GM23338 (cell line): Measurements from ENCODE around the gene TRPM7. TPM values are rescaled to one million over a fixed set of nuclear protein-coding genes. Genes with fewer than 3 reads are reported as not detected.

Experiments
- ATAC-seq: fragments of 200-7000 bp; cut with Tn5 transposase; 3 replicates; pipeline ENCODE4 v1.9.1; 2020
- DNase-seq: peaks from one replicate; pipeline ENCODE4 v3.0.0-alpha.2; 2015; ENCODE audit warnings: low spot score
- H2AFZ ChIP-seq: fragments of 200-600 bp; sonication (generic); 2 replicates; pipeline ENCODE4 v1.8.0; 2016; ENCODE audit warnings: antibody characterized with exemption, mild to moderate bottlenecking, moderate library complexity
- H3F3A ChIP-seq: fragments of 200-600 bp; sonication (generic); replicated peaks from 2 replicates; pipeline ENCODE4 v1.8.0; 2017; ENCODE audit warnings: antibody characterized with exemption, mixed run types, low read depth
- H3K27ac ChIP-seq: fragments of 200-600 bp; sonication (generic); 2 replicates; pipeline ENCODE4 v1.6.1; 2016; ENCODE audit warnings: low read depth
- H3K27me3 ChIP-seq: fragments of 200-600 bp; sonication (generic); 2 replicates; pipeline ENCODE4 v1.8.0; 2016; ENCODE audit warnings: mild to moderate bottlenecking, mixed run types, moderate library complexity; ENCODE audit not compliant: insufficient read depth
- H3K36me3 ChIP-seq: fragments of 200-600 bp; sonication (generic); 2 replicates; pipeline ENCODE4 v1.8.0; 2016; ENCODE audit warnings: mild to moderate bottlenecking; ENCODE audit not compliant: insufficient read depth
- H3K4me1 ChIP-seq: fragments of 200-600 bp; sonication (generic); 2 replicates; pipeline ENCODE4 v1.8.0; 2016; ENCODE audit warnings: mild to moderate bottlenecking, moderate library complexity; ENCODE audit not compliant: insufficient read depth
- H3K4me2 ChIP-seq: fragments of 200-600 bp; sonication (generic); 2 replicates; pipeline ENCODE4 v1.7.1; 2017; ENCODE audit warnings: mixed run types
- H3K4me3 ChIP-seq: fragments of 200-600 bp; sonication (generic); 2 replicates; pipeline ENCODE4 v1.6.1; 2016; ENCODE audit warnings: mixed run types
- H3K79me2 ChIP-seq: fragments of 200-600 bp; sonication (generic); replicated peaks from 2 replicates; pipeline ENCODE4 v1.8.0; 2017; ENCODE audit warnings: mild to moderate bottlenecking; ENCODE audit not compliant: insufficient read depth
- H3K9me2 ChIP-seq: fragments of 200-600 bp; sonication (generic); 2 replicates; pipeline ENCODE4 v1.8.0; 2017; ENCODE audit not compliant: insufficient read depth
- H4K20me1 ChIP-seq: fragments of 200-600 bp; sonication (generic); replicated peaks from 2 replicates; pipeline ENCODE4 v1.8.0; 2017; ENCODE audit warnings: mild to moderate bottlenecking; ENCODE audit not compliant: insufficient read depth
- H3K27ac Mint-ChIP-seq: 2 replicates; pipeline ENCODE4 v1.8.0; 2020; ENCODE audit warnings: inconsistent platforms, mild to moderate bottlenecking, moderate library complexity, mixed read lengths
- H3K27me3 Mint-ChIP-seq: 3 replicates; pipeline ENCODE4 v1.8.0; 2022; ENCODE audit warnings: low read depth, mild to moderate bottlenecking, moderate library complexity, mixed read lengths, inconsistent platforms; ENCODE audit not compliant: insufficient read depth, poor library complexity
- H3K36me3 Mint-ChIP-seq: 3 replicates; pipeline ENCODE4 v1.8.0; 2021; ENCODE audit warnings: low read depth, mild to moderate bottlenecking, inconsistent platforms, moderate library complexity, mixed read lengths
- H3K4me1 Mint-ChIP-seq: 3 replicates; pipeline ENCODE4 v1.8.0; 2020; ENCODE audit warnings: mild to moderate bottlenecking, inconsistent platforms, mixed read lengths
- H3K4me3 Mint-ChIP-seq: 3 replicates; pipeline ENCODE4 v1.8.0; 2021; ENCODE audit warnings: moderate library complexity, mild to moderate bottlenecking, inconsistent platforms, mixed read lengths
- H3K9me3 Mint-ChIP-seq: 3 replicates; pipeline ENCODE4 v1.8.0; 2020; ENCODE audit warnings: moderate library complexity, mild to moderate bottlenecking, inconsistent platforms, mixed read lengths
- CREB1 ChIP-seq: fragments of 250-450 bp; sonication (Bioruptor Pico); IDR thresholded peaks from 2 replicates; pipeline ENCODE4 v1.5.0; 2020; ENCODE audit warnings: low read depth, mild to moderate bottlenecking, moderate library complexity
- ETS1 ChIP-seq: IDR thresholded peaks from 2 replicates; pipeline ENCODE4 v1.6.1; 2016; ENCODE audit warnings: antibody characterized with exemption
- EZH2 ChIP-seq: fragments of 200-600 bp; sonication (generic); IDR thresholded peaks from one replicate; pipeline ENCODE4 v1.8.0; 2017; ENCODE audit warnings: antibody characterized with exemption, mild to moderate bottlenecking, low read depth; ENCODE audit not compliant: unreplicated experiment
- EZH2phosphoT487 ChIP-seq: fragments of 200-600 bp; sonication (generic); IDR thresholded peaks from one replicate; pipeline ENCODE4 v1.8.1; 2018; ENCODE audit warnings: antibody characterized with exemption; ENCODE audit not compliant: unreplicated experiment
- JUNB ChIP-seq: IDR thresholded peaks from one replicate; pipeline ENCODE4 v1.6.1; 2016; ENCODE audit warnings: antibody characterized with exemption; ENCODE audit not compliant: unreplicated experiment
- POLR2AphosphoS5 ChIP-seq: IDR thresholded peaks from 2 replicates; pipeline ENCODE4 v1.6.1; 2016; ENCODE audit warnings: antibody characterized with exemption, low read depth
- ZNF114 ChIP-seq: fragments of 250-450 bp; sonication (Bioruptor Pico); IDR thresholded peaks from 2 replicates; pipeline ENCODE4 v1.5.0; 2020; ENCODE audit warnings: mild to moderate bottlenecking, moderate library complexity
- polyA plus RNA-seq: library from polyadenylated mRNA; unstranded; fragments of >200 nt; fragmentation: Nextera tagmentation; extraction: Ambion mirVana; gene quantifications from 2 replicates; pipeline ENCODE4 v1.2.1, GENCODE V29; 2016
- total RNA-seq: library from RNA; depleted of rRNA; stranded (reverse); fragments of >200 nt; shearing (Covaris generic); gene quantifications from 2 replicates; pipeline ENCODE4 v1.2.3, GENCODE V29; 2014
- TF ChIP-seq, protein P1 (sequence below): fragments of 250-450 bp; sonication (Bioruptor Pico); IDR thresholded peaks from 2 replicates; pipeline ENCODE4 v1.5.0; 2020; ENCODE audit warnings: mild to moderate bottlenecking, moderate library complexity
- TF ChIP-seq, protein P2 (sequence below), 2 experiments: fragments of 200-600 bp in 1 of 2; sonication (generic) in 1 of 2; conservative IDR thresholded peaks; 2 replicates each; pipeline versions ENCODE4 v1.5.1 to v1.6.1; 2016 to 2017; ENCODE audit warnings: antibody characterized with exemption in 2 of 2, low read depth in 2 of 2, mild to moderate bottlenecking in 2 of 2, moderate library complexity in 1 of 2
- TF ChIP-seq, protein P3 (sequence below): IDR thresholded peaks from one replicate; pipeline ENCODE4 v1.6.1; 2018; ENCODE audit warnings: antibody characterized with exemption; ENCODE audit not compliant: unreplicated experiment

TRPM7 gene
- total and polyA plus RNA-seq, 2 experiments from 2014 or later = 8.3 to 41.0 TPM

DNA sequence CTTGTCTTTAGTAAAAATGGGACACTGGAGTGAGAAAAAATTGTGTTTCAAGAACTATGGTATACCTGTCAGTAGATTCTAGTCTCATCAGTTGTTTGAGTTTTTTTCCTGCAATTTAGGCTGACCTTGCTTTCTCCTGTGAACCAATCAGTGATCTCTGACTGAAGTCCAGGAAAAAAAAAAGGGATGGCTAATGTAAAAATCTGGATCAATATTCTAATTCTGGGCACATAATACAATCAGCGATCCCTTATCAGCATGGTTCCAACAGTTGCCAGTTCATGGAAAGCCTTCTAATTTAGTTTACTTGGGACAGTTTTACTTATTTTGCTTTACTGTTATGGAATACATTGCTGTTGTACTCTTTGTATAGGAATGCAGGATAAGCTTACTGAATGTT is 17.0 kb downstream of the TRPM7 start:
- Mint-ChIP-seq H3K27ac (no peak overlapping the region), H3K9me3 (peaks cover 6% of the 10 kb centered on the region; the same call in 2 of the 3 replicates), H3K4me3 (no peak overlapping the region), H3K4me1 (no peaks in the 10 kb centered on the region), H3K27me3 (no peaks in the 10 kb centered on the region), H3K36me3 (peaks cover 37% of the 10 kb centered on the region)
- Histone ChIP-seq H3K4me3 (no peak overlapping the region), H3K4me1 (no peaks in the 10 kb centered on the region), H3K27ac (no peak overlapping the region), H2AFZ (no peak overlapping the region), H4K20me1 (peaks cover 17% of the 10 kb centered on the region), H3K27me3 (no peaks in the 10 kb centered on the region), H3F3A (no peaks in the 10 kb centered on the region), H3K79me2 (peaks cover 100% of the 10 kb centered on the region), H3K4me2 (no peak overlapping the region), H3K9me2 (no peaks in the 10 kb centered on the region), H3K36me3 (no peaks in the 10 kb centered on the region)
- TF ChIP-seq ETS1 (no peak), CREB1 (CRISPR knock-in tag) (no peak), EZH2phosphoT487 (no peak), EZH2 (no peak), JUNB (no peak), POLR2AphosphoS5 (no peak), ZNF114 (CRISPR knock-in tag) (no peak)
- TF ChIP-seq, protein P1, sequence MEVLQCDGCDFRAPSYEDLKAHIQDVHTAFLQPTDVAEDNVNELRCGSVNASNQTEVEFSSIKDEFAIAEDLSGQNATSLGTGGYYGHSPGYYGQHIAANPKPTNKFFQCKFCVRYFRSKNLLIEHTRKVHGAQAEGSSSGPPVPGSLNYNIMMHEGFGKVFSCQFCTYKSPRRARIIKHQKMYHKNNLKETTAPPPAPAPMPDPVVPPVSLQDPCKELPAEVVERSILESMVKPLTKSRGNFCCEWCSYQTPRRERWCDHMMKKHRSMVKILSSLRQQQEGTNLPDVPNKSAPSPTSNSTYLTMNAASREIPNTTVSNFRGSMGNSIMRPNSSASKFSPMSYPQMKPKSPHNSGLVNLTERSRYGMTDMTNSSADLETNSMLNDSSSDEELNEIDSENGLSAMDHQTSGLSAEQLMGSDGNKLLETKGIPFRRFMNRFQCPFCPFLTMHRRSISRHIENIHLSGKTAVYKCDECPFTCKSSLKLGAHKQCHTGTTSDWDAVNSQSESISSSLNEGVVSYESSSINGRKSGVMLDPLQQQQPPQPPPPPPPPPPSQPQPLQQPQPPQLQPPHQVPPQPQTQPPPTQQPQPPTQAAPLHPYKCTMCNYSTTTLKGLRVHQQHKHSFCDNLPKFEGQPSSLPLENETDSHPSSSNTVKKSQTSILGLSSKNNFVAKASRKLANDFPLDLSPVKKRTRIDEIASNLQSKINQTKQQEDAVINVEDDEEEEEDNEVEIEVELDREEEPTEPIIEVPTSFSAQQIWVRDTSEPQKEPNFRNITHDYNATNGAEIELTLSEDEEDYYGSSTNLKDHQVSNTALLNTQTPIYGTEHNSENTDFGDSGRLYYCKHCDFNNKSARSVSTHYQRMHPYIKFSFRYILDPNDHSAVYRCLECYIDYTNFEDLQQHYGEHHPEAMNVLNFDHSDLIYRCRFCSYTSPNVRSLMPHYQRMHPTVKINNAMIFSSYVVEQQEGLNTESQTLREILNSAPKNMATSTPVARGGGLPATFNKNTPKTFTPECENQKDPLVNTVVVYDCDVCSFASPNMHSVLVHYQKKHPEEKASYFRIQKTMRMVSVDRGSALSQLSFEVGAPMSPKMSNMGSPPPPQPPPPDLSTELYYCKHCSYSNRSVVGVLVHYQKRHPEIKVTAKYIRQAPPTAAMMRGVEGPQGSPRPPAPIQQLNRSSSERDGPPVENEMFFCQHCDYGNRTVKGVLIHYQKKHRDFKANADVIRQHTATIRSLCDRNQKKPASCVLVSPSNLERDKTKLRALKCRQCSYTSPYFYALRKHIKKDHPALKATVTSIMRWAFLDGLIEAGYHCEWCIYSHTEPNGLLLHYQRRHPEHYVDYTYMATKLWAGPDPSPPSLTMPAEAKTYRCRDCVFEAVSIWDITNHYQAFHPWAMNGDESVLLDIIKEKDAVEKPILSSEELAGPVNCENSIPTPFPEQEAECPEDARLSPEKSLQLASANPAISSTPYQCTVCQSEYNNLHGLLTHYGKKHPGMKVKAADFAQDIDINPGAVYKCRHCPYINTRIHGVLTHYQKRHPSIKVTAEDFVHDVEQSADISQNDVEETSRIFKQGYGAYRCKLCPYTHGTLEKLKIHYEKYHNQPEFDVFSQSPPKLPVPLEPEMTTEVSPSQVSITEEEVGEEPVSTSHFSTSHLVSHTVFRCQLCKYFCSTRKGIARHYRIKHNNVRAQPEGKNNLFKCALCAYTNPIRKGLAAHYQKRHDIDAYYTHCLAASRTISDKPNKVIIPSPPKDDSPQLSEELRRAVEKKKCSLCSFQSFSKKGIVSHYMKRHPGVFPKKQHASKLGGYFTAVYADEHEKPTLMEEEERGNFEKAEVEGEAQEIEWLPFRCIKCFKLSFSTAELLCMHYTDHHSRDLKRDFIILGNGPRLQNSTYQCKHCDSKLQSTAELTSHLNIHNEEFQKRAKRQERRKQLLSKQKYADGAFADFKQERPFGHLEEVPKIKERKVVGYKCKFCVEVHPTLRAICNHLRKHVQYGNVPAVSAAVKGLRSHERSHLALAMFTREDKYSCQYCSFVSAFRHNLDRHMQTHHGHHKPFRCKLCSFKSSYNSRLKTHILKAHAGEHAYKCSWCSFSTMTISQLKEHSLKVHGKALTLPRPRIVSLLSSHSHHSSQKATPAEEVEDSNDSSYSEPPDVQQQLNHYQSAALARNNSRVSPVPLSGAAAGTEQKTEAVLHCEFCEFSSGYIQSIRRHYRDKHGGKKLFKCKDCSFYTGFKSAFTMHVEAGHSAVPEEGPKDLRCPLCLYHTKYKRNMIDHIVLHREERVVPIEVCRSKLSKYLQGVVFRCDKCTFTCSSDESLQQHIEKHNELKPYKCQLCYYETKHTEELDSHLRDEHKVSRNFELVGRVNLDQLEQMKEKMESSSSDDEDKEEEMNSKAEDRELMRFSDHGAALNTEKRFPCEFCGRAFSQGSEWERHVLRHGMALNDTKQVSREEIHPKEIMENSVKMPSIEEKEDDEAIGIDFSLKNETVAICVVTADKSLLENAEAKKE (CRISPR knock-in tag) = no peak
- TF ChIP-seq, protein P2, sequence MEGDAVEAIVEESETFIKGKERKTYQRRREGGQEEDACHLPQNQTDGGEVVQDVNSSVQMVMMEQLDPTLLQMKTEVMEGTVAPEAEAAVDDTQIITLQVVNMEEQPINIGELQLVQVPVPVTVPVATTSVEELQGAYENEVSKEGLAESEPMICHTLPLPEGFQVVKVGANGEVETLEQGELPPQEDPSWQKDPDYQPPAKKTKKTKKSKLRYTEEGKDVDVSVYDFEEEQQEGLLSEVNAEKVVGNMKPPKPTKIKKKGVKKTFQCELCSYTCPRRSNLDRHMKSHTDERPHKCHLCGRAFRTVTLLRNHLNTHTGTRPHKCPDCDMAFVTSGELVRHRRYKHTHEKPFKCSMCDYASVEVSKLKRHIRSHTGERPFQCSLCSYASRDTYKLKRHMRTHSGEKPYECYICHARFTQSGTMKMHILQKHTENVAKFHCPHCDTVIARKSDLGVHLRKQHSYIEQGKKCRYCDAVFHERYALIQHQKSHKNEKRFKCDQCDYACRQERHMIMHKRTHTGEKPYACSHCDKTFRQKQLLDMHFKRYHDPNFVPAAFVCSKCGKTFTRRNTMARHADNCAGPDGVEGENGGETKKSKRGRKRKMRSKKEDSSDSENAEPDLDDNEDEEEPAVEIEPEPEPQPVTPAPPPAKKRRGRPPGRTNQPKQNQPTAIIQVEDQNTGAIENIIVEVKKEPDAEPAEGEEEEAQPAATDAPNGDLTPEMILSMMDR (conservative IDR thresholded peaks at IDR 0.05; ENCODE audit: low read depth in 2 of 2) = no peak
- TF ChIP-seq, protein P3, sequence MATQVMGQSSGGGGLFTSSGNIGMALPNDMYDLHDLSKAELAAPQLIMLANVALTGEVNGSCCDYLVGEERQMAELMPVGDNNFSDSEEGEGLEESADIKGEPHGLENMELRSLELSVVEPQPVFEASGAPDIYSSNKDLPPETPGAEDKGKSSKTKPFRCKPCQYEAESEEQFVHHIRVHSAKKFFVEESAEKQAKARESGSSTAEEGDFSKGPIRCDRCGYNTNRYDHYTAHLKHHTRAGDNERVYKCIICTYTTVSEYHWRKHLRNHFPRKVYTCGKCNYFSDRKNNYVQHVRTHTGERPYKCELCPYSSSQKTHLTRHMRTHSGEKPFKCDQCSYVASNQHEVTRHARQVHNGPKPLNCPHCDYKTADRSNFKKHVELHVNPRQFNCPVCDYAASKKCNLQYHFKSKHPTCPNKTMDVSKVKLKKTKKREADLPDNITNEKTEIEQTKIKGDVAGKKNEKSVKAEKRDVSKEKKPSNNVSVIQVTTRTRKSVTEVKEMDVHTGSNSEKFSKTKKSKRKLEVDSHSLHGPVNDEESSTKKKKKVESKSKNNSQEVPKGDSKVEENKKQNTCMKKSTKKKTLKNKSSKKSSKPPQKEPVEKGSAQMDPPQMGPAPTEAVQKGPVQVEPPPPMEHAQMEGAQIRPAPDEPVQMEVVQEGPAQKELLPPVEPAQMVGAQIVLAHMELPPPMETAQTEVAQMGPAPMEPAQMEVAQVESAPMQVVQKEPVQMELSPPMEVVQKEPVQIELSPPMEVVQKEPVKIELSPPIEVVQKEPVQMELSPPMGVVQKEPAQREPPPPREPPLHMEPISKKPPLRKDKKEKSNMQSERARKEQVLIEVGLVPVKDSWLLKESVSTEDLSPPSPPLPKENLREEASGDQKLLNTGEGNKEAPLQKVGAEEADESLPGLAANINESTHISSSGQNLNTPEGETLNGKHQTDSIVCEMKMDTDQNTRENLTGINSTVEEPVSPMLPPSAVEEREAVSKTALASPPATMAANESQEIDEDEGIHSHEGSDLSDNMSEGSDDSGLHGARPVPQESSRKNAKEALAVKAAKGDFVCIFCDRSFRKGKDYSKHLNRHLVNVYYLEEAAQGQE = no peak
- ATAC-seq (no peak), DNase-seq (no peak)
